Activated CD8-positive, alpha-beta T cell treated with anti-CD3 and anti-CD28 coated beads for 36 hours (primary cell): Measurements from ENCODE around the gene SNAPC4. TPM values are rescaled to one million over a fixed set of nuclear protein-coding genes. Genes with fewer than 3 reads are reported as not detected.

ENCODE experiments used
- ATAC-seq: fragments of 200-7000 bp; cut with Tn5 transposase; one replicate; pipeline ENCODE4 v1.10.0; 2021; ENCODE audit warnings: mild to moderate bottlenecking, moderate library complexity
- CTCF ChIA-PET: fragments of 350-600 bp; sonication (Branson Sonifier 250); formaldehyde crosslinking; loops from one replicate; lab custom pipeline; 2021; ENCODE audit warnings: antibody characterized with exemption; lab: Charles Lee
- POLR2A ChIA-PET: fragments of 350-600 bp; sonication (Branson Sonifier 250); formaldehyde crosslinking; loops from one replicate; lab custom pipeline; 2021; ENCODE audit warnings: antibody characterized with exemption; lab: Charles Lee
- DNase-seq: peaks from one replicate; pipeline ENCODE4 v3.0.0-alpha.2; 2020
- H3K27ac Mint-ChIP-seq: one replicate; pipeline ENCODE4 v1.8.0; 2021; ENCODE audit warnings: mild to moderate bottlenecking, mixed read lengths
- H3K27me3 Mint-ChIP-seq: one replicate; pipeline ENCODE4 v1.8.0; 2021; ENCODE audit warnings: mixed read lengths
- H3K36me3 Mint-ChIP-seq: one replicate; pipeline ENCODE4 v1.8.0; 2021; ENCODE audit warnings: low read depth, mixed read lengths
- H3K4me1 Mint-ChIP-seq: one replicate; pipeline ENCODE4 v1.8.0; 2021; ENCODE audit warnings: low read depth, mixed read lengths
- H3K4me3 Mint-ChIP-seq: one replicate; pipeline ENCODE4 v1.8.0; 2021; ENCODE audit warnings: mild to moderate bottlenecking, moderate library complexity, mixed read lengths
- H3K9me3 Mint-ChIP-seq: one replicate; pipeline ENCODE4 v1.8.0; 2021; ENCODE audit warnings: mixed read lengths
- CTCF ChIP-seq: fragments of 200-600 bp; IDR thresholded peaks from one replicate; pipeline ENCODE4 v1.8.0; 2022; ENCODE audit warnings: antibody characterized with exemption, mild to moderate bottlenecking
- intact Hi-C: fragments of 100-400 bp; cut with micrococcal nuclease; formaldehyde crosslinking; loops from one replicate; pipeline ENCODE4 v1.10.0; 2022
- total RNA-seq, 2 experiments: library from RNA; stranded (reverse); gene quantifications; one replicate each; pipeline ENCODE4 v1.2.3, GENCODE V29; 2021

Gene SNAPC4
- total RNA-seq, 2 experiments from 2014 or later = 15.5 to 17.1 TPM

GRCh38 chr9:136389396-136389795 is 10.6 kb downstream of the SNAPC4 start:
- no peaks in the 10 kb centered on the region for H3K27me3 Mint-ChIP-seq
- intact Hi-C loops = no loop called here
- ATAC-seq (no peak), DNase-seq (no peak)
- peaks cover 16% of the 10 kb centered on the region for H3K4me1 Mint-ChIP-seq
- POLR2A ChIA-PET = interaction anchor here (0.7 to 1.7 kb wide), 7 partner anchors 8 to 69 kb away, joined by 3 to 6 read pairs (median 3); partner anchors contain the start of genes ENTR1 and PMPCA
- no peaks in the 10 kb centered on the region for H3K9me3 Mint-ChIP-seq
- H3K36me3 Mint-ChIP-seq = peaks cover 57% of the 10 kb centered on the region
- no peak for TF ChIP-seq CTCF
- CTCF ChIA-PET = interaction anchor here (0.8 to 1.6 kb wide), 3 partner anchors 10 to 13 kb away, joined by 3 to 5 read pairs (median 4); no protein-coding TSS in a partner anchor
- no peak overlapping the region for H3K27ac Mint-ChIP-seq
- H3K4me3 Mint-ChIP-seq = no peak overlapping the region

GRCh38 chr9:136387217-136387616 is 12.8 kb downstream of the SNAPC4 start:
- H3K9me3 Mint-ChIP-seq = no peaks in the 10 kb centered on the region
- no peaks in the 10 kb centered on the region for H3K27me3 Mint-ChIP-seq
- POLR2A ChIA-PET = interaction anchor here (1.1 to 2.1 kb wide), 4 partner anchors 12 to 24 kb away, joined by 3 to 9 read pairs (median 5); partner anchors contain the start of gene DNLZ
- no peak for TF ChIP-seq CTCF
- CTCF ChIA-PET = interaction anchor here (1.1 kb wide), 1 partner anchor 24 kb away, joined by 6 read pairs; the partner anchor contains the start of gene DNLZ
- DNase-seq (no peak), ATAC-seq (no peak)
- no peak overlapping the region for H3K4me3 Mint-ChIP-seq
- peaks cover 60% of the 10 kb centered on the region for H3K36me3 Mint-ChIP-seq
- no peak overlapping the region for H3K27ac Mint-ChIP-seq
- peaks cover 16% of the 10 kb centered on the region for H3K4me1 Mint-ChIP-seq
- intact Hi-C loops = no loop called here

GRCh38 chr9:136386018-136386417 is 14.0 kb downstream of the SNAPC4 start:
- H3K4me1 Mint-ChIP-seq = peaks cover 16% of the 10 kb centered on the region
- ATAC-seq (no peak), DNase-seq (no peak)
- H3K27me3 Mint-ChIP-seq = no peaks in the 10 kb centered on the region
- ChIA-PET POLR2A (interaction anchor here (0.7 to 2.1 kb wide), 5 partner anchors 11 to 22 kb away, joined by 3 to 9 read pairs (median 5); partner anchors contain the start of genes DNLZ and SNAPC4), CTCF (interaction anchor here (0.6 to 1.0 kb wide), 2 partner anchors 10 to 11 kb away, joined by 3 to 5 read pairs; no protein-coding TSS in a partner anchor)
- no peaks in the 10 kb centered on the region for H3K9me3 Mint-ChIP-seq
- intact Hi-C loops = no loop called here
- peaks cover 52% of the 10 kb centered on the region for H3K36me3 Mint-ChIP-seq
- TF ChIP-seq CTCF = no peak
- no peak overlapping the region for H3K4me3 Mint-ChIP-seq
- H3K27ac Mint-ChIP-seq = no peak overlapping the region

- DNase-seq (peak; percentile 73), ATAC-seq (peak; percentile 81)
- intact Hi-C loops = no loop called here
- Mint-ChIP-seq H3K4me1 (peaks cover 16% of the 10 kb centered on the region), H3K27me3 (no peaks in the 10 kb centered on the region), H3K4me3 (no peak overlapping the region), H3K9me3 (no peaks in the 10 kb centered on the region), H3K27ac (peak overlapping the region; percentile 36), H3K36me3 (peaks cover 49% of the 10 kb centered on the region)
- POLR2A ChIA-PET = interaction anchor here (1.0 to 2.0 kb wide), 5 partner anchors 10 to 21 kb away, joined by 3 to 9 read pairs (median 5); partner anchors contain the start of genes DNLZ and SNAPC4
- CTCF ChIA-PET = interaction anchor here (0.8 to 1.2 kb wide), 3 partner anchors 13 to 215 kb away, joined by 3 to 4 read pairs (median 3); partner anchors contain the start of gene DNLZ
- TF ChIP-seq CTCF = no peak
Observed at GRCh38 chr9:136385015-136385414, 15.0 kb downstream of the SNAPC4 start.

GRCh38 chr9:136383436-136383835 is 16.5 kb downstream of the SNAPC4 start:
- Mint-ChIP-seq H3K36me3 (peaks cover 40% of the 10 kb centered on the region), H3K4me1 (peaks cover 16% of the 10 kb centered on the region), H3K9me3 (no peaks in the 10 kb centered on the region), H3K27me3 (no peaks in the 10 kb centered on the region), H3K27ac (no peak overlapping the region), H3K4me3 (no peak overlapping the region)
- TF ChIP-seq CTCF = no peak
- no peak for ATAC-seq
- no peak for DNase-seq
- POLR2A ChIA-PET = interaction anchor here (1.2 to 1.9 kb wide), 3 partner anchors 14 to 20 kb away, joined by 3 to 5 read pairs (median 4); partner anchors contain the start of genes DNLZ and SNAPC4
- intact Hi-C loops = no loop called here
- CTCF ChIA-PET = no interaction called here
